Measurements from ENCODE around the gene POU2F3. TPM values are rescaled to one million over a fixed set of nuclear protein-coding genes. Genes with fewer than 3 reads are reported as not detected.

POU2F3 gene
- total RNA-seq, 2 donors from 2014 or later: 1.5 to 6.1 TPM

DNA sequence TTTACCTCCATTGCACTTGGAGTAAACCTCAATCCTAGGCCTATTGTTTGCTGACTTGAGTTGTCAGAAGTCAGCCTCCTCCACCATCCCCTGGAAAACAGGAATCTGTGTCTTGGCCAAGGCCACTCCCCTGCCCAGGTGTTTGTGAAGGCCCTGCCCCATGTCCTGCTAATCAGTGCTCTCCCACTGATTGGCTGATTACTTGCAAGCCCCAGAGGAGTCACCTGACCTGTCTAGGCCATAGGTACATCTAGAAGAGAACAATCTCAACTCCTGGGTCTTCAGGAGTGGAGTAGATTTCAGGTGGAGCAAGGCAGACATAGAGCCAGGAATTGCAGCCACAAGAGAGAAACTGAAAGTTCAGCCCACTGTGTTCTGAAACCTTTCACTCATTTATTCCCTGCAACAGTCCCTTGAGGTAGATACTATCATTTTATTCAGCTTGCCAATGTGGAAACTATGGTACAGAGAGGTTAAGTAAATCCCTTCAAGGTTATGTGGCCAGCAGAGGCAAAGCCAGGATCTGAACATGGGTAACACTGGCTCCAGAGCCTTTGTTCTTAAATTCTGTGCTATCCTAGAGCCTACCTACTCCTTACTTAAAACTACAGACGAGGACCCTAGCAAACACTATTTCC lies 18.7 kb upstream of the POU2F3 start:
- no peak overlapping the region for H3K27ac ChIP-seq
- H3K4me1 ChIP-seq (replicated peaks): peaks cover 10% of the 10 kb centered on the region
- no peaks in the 10 kb centered on the region for H3K27me3 ChIP-seq (replicated peaks; ENCODE audit: insufficient read depth)
- no peak for DNase-seq (ENCODE audit: low spot score)
- H3K4me3 ChIP-seq: no peak overlapping the region
- WGBS: 95% methylated on average over 1 of the region's 1 CpG
- intact Hi-C loops (cut with DNase I): no loop called here
- no peaks in the 10 kb centered on the region for H3K36me3 ChIP-seq
- no peaks in the 10 kb centered on the region for H3K9me3 ChIP-seq
- TF ChIP-seq, protein P1, sequence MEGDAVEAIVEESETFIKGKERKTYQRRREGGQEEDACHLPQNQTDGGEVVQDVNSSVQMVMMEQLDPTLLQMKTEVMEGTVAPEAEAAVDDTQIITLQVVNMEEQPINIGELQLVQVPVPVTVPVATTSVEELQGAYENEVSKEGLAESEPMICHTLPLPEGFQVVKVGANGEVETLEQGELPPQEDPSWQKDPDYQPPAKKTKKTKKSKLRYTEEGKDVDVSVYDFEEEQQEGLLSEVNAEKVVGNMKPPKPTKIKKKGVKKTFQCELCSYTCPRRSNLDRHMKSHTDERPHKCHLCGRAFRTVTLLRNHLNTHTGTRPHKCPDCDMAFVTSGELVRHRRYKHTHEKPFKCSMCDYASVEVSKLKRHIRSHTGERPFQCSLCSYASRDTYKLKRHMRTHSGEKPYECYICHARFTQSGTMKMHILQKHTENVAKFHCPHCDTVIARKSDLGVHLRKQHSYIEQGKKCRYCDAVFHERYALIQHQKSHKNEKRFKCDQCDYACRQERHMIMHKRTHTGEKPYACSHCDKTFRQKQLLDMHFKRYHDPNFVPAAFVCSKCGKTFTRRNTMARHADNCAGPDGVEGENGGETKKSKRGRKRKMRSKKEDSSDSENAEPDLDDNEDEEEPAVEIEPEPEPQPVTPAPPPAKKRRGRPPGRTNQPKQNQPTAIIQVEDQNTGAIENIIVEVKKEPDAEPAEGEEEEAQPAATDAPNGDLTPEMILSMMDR (IDR thresholded peaks at IDR 0.05): no peak
- TF ChIP-seq POLR2AphosphoS5 (IDR thresholded peaks at IDR 0.05): no peak
- TF ChIP-seq POLR2A (IDR thresholded peaks at IDR 0.05): no peak

DNA sequence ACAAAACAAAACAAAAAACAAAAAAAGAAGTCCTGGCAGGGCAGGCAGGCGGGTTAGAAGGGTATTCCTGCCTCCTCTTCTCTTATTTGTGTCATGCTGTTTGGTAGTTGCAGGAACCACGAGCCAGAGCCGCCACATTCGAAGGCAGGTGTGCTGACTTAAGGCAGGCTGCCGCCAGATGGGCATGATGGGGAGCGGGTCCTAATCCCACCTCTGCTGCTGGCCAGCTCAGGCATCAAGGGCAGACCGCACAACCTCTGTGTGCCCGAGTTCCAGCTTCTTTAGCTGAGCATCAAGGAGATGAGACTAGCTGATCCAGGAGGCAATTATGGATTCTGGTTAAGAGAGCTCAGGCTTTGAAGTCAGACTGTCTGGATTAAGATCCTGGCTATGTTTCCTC lies 17.0 kb upstream of the POU2F3 start:
- Histone ChIP-seq H3K27me3 (replicated peaks; ENCODE audit: insufficient read depth) (no peaks in the 10 kb centered on the region), H3K27ac (no peak overlapping the region), H3K4me1 (replicated peaks) (peaks cover 8% of the 10 kb centered on the region), H3K9me3 (no peaks in the 10 kb centered on the region), H3K36me3 (no peaks in the 10 kb centered on the region), H3K4me3 (no peak overlapping the region)
- 89% methylated on average over 8 of the region's 8 CpGs for WGBS
- intact Hi-C loops (cut with DNase I): no loop called here
- DNase-seq (ENCODE audit: low spot score): no peak
- TF ChIP-seq POLR2AphosphoS5 (IDR thresholded peaks at IDR 0.05) (no peak), POLR2A (IDR thresholded peaks at IDR 0.05) (no peak)
- TF ChIP-seq, protein P1 (IDR thresholded peaks at IDR 0.05): no peak

DNA sequence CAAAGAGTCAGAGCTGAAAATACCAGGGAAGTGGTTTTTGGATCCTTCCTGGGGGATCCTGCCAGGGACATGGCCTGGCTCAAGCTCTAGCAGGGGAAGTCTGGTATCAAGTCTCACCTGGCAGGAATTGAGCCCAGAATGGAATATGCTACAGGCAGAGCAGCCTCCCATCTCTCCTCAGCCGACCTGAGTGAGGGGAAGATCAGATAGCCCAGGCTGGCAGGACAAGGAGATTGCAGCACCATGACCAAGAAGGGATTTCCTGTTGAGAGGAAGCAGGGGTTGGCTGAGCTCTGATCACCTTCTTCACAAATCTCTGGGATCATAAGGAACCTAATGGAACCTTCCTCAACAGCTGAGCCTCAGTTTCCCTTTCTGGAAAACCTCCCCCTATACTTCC lies 16.1 kb upstream of the POU2F3 start:
- DNase-seq (ENCODE audit: low spot score): no peak
- WGBS: 9% methylated on average over 1 of the region's 1 CpG
- no peak for TF ChIP-seq POLR2A (IDR thresholded peaks at IDR 0.05)
- no peak for TF ChIP-seq POLR2AphosphoS5 (IDR thresholded peaks at IDR 0.05)
- TF ChIP-seq, protein P1 (IDR thresholded peaks at IDR 0.05): no peak
- Histone ChIP-seq H3K4me3 (no peak overlapping the region), H3K36me3 (no peaks in the 10 kb centered on the region), H3K4me1 (replicated peaks) (no peaks in the 10 kb centered on the region), H3K27me3 (replicated peaks; ENCODE audit: insufficient read depth) (no peaks in the 10 kb centered on the region), H3K27ac (no peak overlapping the region), H3K9me3 (no peaks in the 10 kb centered on the region)
- intact Hi-C loops (cut with DNase I): no loop called here

DNA sequence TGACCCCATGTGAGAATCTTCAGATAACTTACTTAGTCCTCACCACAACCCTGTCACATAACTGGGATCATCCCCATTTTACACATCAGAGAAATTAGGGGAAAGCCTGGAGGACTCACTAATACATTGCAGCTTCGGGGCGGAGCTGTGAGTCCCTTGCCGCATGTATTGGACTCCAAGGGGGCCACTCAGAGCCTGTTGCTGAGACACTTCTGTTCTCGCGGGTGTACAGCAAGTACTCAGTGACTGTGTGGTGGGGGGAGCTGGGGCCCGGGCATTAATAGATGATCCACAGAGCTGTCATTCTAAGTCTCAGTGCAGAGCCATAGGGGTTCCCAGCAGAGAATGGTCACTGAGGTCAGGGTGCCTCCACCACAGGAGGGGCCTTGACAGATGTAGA lies 15.6 kb upstream of the POU2F3 start:
- no peaks in the 10 kb centered on the region for H3K9me3 ChIP-seq
- intact Hi-C loops (cut with DNase I): no loop called here
- H3K27me3 ChIP-seq (replicated peaks; ENCODE audit: insufficient read depth): no peaks in the 10 kb centered on the region
- DNase-seq (ENCODE audit: low spot score): no peak
- H3K4me3 ChIP-seq: no peak overlapping the region
- no peaks in the 10 kb centered on the region for H3K4me1 ChIP-seq (replicated peaks)
- 80% methylated on average over 6 of the region's 6 CpGs for WGBS
- H3K27ac ChIP-seq: peak overlapping the region in 1 of 2 donors; percentile 22
- TF ChIP-seq, protein P1 (IDR thresholded peaks at IDR 0.05): no peak
- TF ChIP-seq POLR2AphosphoS5 (IDR thresholded peaks at IDR 0.05) (no peak), POLR2A (IDR thresholded peaks at IDR 0.05) (no peak)
- no peaks in the 10 kb centered on the region for H3K36me3 ChIP-seq
